GM21529 (cell line): ENCODE data around the gene MESP2.

ENCODE experiments used
- ATAC-seq: cut with Tn5 transposase; IDR thresholded peaks from one replicate; pipeline ENCODE4 v1.9.1; 2021; ENCODE audit not compliant: unreplicated experiment

MESP2 gene

DNA sequence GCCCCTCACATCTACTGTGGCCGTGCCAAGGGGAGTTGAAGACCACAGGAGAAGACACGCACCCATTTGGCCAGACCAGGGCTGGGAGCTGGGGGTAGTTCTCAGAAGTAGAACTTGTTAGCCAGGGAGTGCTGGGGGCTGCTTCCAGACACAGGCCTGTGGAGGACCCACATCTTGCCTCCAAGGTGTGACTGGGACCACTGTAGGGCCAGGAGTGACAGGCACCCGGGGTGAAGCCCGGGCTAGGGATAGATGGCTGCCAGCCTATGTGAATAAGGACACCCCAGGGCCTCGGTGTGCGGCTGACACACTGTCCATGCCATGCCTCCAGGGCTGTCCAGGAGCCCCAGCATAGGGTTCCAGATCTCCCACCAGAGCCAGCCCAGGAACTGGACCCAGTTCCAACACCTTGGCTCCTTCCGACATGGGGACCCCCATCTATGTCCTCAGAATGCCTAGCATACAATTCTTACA, 36.8 kb downstream of the MESP2 start:
- no peak for ATAC-seq

DNA sequence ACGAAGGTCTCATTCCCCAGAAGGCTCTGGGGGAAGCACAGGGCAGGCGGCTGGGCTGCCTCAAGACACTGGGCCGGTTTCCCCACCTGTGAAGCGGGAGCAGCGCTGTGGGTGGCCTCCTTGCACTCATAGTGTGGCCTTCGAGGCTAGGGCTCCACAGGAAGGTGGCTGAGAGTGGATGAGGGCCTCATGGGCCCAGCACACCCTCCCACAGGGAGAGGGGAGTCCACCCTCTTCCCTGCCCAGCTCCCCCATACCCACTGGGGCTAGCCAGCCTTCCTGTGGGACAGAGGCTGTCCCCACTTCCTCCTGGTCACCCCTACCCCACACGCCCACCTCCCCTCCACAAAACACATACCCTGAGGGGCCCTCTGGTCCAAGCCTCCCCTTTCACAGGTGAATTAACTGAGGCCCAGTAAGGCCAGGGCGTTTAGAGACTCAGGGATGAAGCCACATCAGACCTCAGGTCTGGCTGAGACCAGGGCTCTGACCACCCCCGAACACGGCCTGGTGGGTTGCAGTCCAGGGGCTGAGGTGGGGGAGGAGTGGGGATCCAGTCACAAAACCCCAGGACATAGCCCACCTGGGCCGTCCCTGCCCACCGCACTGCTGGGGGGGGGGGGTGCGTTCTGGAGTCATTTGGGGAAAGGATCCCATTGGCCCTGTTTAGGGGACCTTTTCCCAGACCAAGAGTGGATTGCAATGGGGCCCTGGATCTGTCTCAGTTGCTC, 37.4 kb downstream of the MESP2 start:
- ATAC-seq: no peak

DNA sequence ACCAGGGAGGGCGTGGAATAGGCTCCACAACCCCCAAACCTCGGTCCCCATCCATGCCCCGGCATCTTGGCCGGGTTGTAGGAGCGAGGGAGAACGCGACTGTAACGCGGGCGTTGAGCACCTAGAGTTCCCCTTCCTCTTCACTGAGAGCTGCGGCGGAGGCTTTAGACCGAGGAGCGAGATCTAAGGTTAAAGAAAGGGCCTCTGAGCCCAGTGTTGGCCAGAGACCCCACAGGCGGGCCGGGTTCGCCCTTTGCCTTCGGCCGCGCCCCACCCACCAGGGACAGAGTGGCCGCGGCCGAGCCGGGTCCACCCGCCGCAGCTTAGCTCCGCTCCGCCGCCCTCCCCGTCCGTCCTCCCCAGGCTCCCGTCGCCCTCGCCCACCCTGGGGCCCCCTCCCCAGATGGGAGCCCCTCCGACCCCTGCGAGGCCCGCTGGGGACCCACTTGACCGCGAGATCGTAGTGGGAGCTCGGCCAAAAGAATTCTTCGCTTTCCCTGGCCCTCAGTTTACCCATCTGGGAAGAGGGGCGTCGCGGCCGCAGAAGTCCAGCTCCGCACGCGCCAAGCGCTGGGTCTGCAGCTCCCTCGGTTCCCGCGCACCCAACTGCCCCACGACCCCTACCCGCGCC, 38.1 kb downstream of the MESP2 start:
- ATAC-seq: no peak

DNA sequence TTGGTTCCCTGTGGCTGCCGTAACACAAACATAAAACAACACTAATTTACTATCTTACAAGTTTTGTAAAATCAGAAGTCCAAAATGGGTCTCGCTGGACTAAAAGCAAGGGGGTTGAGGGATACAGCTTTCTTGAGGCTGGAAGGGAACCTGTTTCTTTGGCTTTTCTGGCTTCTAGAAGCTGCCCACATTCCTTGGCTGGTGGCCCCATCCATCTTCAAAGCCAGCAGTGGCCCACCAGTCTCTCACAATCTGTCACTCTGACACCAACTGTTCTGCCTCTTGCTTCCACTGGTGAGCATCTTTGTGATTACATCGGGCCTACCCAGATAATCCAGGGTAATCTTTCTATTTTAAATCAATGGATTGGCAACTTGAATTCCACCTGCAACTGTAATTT, 39.6 kb downstream of the MESP2 start:
- ATAC-seq: no peak

DNA sequence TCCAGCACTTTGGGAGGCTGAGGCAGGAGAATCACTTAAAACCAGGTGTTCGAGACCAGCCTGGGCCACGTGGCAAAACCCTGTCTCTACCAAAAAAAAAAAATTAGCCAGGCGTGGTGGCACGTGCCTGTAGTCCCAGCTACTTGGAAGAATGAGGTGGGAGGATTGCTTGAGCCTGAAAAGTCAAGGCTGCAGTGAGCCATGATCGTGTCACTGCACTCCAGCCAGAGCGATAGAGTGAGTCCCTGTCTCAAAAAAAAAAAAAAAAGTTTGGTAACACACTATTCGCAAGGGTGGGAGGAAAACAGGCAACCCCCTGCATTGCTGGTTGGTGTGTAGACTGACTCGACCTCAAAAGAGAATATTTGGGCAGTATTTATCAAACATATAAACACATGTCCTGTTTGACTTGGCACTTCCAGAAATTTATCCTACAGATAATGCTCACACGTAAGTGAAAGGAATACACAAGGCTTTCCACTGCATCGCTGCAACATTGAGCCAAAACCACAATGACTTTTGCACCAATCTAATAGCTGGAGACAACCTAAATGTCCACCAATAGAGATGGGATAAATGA, 41.7 kb downstream of the MESP2 start:
- no peak for ATAC-seq

DNA sequence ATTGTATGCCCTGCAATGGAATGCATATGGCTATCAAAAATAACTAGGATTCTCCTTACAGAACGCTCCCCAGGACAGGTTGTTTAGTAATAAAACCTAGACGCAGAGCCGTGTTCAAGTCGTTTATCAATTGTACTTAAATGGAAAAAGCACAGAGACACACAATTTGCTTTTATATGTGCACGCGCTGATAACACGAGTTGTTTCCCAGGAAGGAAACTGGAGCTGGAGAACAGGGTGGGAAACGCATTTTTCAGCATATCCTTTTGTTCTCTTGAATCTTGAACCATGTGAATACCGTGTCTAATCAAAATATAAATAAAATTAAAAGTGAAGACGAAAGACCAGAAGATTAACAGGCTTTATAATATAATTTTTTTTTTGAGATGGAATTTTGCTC, 42.2 kb downstream of the MESP2 start:
- no peak for ATAC-seq

DNA sequence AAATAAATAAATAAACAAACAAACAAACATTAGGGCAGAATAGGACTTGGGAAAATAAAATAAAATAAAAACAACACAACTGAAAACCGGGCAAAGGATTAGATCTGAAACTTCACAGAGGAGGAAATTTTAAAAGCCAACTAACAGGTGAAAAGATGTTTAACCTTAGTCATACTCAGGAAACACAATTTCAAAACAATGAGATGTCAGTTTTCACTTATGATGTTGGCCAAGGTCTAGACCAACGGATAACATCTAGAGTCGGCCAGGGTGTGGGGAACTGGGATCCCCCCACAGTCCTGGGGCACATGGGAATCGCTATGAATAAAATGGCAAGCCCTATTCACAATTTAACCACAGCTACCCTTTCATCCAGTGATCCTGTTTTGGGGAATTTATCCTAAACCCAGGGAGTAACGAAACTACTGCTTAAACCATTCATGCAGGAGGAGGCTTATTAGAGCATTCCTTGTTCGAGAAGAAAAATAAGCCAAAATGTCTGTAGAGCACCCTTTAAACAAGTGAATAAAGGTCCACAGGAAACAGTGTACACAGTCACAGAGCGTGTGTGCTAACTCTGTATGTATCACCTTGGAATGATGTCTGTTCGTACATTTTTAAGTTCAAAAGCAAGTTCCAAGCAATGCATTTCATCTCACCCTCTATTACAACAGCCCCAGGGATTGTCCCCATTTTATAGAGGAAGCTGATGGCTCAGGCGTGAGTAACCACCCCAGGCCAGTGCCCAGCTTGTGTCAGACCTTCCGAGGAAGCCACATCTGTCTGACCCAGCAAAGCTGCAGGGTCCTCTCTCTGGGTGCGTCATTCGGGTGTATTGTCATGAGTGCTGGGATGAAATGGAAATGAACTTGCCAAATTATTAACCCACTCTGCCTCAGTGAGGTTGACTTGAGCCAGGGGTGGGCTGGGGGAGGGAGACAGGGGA, 44.8 kb downstream of the MESP2 start:
- no peak for ATAC-seq

DNA sequence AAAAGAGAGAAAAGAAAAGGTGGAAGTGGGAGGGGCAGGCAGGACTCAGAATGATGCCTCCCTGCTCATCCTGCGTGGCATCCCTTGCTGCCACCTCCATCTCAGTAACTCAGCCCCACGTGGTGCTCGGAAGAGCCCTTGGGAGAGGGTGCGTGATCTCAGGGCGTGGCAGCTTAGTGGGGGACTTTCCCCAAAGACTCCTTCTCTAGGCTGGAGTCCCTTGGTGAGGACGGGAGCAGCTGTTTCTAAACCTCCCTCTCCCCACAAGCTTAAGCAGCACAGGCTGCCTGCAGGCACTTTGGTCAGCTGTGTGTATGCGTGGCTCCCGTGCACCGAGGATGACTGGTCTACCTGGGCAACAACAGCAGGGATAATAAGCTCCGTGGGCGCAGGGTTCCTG, 45.9 kb downstream of the MESP2 start:
- no peak for ATAC-seq

DNA sequence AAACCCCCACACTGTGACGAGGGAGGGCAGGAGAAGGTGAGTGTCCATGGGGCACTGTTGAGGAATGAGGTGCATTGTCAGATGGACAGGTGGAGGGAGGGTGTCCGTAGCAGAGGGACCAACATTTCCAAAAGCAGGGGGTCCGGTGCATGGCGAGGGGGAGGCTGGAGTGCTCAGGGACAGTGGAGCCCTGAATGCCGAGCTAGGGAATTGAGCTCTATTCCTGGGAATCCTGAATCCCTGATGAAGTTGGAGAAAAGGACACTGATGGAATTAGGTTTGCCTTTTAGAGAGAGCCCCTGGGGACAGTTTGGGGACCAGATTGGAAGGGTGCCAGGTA, 46.4 kb downstream of the MESP2 start:
- no peak for ATAC-seq

DNA sequence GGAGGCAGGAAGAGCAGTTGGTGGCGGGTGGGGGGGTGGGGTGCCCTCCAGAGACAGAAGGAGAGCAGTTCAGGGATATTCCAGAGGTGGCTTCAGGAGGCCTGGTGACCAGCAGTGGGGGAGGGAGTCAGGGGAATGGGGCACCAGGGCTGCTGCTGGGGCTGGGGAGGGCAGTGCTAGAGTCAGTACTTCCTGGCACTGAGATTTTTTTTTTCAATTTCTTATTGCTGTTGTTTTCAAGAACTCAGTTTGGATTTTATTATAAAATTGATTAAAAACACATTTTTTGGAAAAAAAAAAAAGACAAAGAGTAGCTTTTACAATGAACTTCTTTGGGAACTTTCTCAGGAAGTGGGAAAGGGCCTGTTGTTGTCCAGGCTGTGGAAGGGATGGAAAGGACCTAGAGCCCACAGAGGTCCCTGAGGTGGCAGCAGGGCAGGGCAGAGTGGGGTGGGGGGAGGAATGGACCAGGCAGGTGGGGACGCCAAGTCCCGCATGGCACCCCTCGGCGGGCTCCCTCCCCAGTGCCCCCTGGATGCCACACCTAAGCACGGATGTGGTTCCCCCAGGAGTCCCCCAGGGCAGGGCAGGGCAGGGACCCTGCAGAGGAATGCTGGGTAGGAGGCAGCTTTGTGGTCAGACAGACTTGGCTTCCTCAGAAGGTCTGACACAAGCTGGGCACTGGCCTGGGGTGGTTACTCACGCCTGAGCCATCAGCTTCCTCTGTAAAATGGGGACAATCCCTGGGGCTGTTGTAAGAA, 47.0 kb downstream of the MESP2 start:
- no peak for ATAC-seq

DNA sequence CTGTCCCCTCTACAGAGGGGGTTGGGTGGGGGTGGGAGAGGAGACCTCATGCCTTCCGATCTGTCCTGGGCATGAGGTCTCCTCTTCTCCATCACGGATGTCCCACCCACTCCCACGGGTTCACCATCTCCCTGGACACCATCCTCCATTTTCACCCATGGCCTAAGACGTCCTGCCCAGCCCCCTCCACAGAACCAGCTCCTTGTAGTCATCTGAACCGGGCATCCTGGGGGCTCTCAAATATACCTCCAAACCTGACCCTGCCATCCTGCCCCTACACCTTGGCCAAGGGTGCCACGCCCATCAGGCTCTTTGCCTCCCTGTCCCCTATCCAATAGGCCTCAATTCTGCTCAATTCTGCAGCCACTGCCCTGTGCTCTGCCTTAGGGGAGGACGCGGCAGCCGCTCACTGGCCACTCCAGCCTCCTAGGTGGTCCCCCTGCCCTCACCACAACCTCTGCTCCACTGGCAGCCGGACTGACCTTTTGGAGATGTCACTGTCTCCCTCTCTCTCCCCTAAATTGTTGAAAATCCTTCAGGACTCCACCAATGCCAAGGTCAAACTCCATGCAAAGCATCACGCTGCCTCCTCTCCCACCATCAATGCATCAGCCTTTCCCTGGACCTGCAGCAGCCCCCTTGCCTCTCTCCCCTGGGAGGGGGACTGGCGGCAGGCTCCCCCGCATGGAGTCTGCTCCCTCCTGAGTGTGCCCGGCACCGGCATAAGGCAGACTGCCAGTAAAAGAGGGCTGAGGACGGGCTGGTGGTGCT, 47.9 kb downstream of the MESP2 start:
- ATAC-seq: no peak

DNA sequence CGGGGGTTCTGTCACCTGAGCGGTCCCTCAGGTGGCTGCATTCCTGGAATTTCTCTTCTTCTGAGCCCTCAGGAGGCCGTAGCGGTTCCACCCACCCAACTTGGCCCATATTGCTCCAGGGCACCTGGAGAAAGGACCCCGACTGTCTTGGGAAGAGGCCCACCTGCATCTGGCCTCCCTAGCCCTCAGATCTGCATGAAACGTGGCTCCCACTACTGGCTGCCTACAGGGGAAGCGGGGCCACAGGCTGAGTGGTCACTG, 48.4 kb downstream of the MESP2 start:
- no peak for ATAC-seq

DNA sequence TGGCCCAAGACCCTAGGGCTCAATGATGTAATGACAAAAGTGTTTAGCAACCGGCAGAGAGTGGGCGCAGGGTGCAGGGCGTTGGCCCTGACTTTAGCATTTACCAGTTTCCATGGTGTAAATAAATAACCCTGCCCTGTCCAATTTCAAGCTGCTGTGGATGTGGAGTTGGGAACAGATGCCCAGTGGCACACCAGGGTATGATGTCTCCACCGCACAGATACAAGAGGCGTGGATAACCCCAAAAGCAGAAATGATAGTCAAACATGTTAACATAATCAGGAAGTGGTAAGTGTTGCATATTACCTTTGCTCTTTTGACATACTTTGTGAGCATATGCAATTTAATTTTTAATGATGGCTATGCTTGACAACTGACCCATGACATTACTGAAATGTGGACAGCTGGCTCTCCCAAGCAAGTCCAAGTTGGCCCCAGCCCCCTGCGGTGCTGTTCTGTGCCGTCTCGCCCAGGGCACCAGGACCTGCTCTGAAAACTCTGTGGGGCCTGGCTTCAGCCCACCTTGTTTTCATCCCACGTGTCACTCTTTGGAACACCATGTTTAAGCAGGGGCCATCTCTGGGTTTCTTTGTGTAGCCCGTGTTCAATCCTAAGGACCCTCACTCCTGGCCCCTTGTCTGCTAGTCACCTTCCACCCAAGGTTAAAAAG, 49.3 kb downstream of the MESP2 start:
- no peak for ATAC-seq

DNA sequence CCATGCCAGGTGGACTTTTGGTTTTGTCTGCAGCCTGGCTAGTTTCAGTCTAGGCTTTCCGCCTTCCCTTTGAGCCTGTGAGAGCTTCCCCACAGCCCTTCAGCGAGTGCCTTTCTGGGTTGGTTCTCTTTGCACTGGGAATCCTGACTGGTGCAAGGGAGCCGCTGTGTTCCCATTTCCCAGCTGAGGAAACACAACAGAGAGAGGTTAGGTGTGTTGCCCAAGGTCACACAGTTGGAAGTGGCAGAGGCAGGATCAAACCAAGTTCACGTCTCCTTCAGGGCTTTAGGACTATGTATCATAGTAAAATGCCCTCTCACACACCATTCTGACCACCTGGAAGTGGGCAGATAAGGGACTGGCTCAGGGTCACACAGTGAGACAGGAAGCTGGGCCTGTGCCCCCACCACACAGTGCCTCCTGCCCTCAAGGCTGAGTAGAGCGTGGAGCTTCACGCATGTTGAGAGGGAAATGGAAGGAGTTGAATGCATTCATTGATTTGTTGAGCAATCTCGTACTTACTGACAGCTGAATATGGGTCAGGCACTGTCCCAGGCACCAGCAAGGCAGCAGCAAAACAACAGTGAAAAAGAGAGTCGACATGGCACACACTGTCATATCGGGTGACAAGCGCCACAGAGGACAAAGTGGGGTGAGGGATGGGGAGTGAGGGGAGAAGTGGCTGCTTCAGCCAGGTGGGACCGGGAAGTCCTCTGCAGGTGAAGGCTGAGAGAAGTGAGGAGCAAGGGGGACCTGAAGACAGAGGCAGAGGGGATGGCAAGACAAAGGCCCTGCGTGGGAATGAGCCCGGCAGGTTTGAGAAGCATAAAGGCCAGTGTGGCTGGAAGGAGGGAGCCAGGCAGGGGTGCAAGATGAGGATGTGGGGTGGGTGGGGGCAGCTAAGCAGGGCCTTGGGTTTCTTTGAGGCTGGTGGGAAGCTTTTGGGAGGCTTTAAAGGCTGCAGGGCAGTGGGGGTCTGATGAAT, 50.8 kb downstream of the MESP2 start:
- ATAC-seq: no peak

DNA sequence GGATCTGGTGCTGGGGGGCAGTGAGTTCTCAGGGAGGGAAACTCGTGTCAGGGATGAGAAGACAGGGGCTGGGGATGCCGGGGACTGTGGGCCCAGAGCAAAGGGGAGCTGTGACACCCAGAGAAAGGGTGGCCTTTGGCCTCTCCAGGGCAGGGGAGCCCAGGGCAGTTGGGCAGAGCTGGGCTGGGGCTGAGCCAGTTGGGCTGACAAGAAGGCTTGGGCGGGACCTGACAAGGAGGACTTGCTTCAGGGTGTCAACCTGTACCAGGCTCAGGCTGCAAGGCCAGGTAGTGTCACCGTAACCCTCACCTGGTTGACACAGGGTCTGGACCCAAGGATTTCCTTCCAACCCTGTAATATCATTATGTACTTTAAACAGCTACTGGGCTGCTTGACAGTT, 51.7 kb downstream of the MESP2 start:
- ATAC-seq: no peak
